GM18870 (cell line): Measurements from ENCODE around the gene FRS3.

ENCODE experiments used
- ATAC-seq: cut with Tn5 transposase; IDR thresholded peaks from one replicate; pipeline ENCODE4 v1.9.1; 2021; ENCODE audit warnings: moderate library complexity; ENCODE audit not compliant: unreplicated experiment

Gene FRS3

DNA sequence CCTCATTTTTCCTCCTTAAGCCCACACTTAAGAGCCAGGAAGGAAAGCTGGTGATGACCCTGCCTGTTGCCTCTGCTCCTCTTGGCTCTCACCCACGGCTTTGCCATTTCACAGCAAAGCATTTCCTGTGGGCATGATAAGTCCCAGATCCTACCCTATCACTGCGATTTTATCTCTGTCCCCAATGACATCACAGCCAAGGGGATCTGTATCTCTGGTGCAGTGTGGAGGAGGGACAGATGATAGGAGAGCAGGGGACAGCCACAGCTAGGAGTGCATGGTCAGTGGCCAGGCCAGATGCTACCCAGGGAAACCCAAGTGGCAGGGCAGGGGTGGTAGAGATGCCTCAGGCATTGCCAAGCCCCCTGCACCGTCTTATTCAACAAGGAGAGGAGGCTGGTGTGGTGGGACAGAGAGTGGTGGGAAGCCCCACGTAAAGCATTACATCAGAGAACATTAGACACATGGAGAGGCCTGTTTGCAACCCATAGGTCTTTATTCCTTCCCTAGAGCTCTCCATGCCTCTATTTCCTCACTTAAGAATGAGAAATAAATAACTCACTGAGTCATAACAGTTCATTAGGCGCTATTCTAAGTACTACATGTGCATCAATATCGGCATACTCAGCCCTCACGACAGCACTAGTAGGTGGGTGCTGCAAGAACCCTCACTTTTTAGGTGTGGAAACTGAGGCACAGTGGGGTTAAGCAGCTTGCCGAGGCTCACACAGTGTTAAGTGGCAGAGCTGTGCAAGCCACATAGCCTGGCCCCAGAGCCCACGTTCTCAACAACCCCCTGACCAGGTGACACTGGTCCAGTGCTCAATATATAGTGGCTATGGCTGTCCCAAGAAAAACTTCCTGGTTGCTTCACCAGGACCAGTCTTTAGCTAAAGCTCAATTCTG is 48.9 kb downstream of the FRS3 start:
- ATAC-seq = no peak

DNA sequence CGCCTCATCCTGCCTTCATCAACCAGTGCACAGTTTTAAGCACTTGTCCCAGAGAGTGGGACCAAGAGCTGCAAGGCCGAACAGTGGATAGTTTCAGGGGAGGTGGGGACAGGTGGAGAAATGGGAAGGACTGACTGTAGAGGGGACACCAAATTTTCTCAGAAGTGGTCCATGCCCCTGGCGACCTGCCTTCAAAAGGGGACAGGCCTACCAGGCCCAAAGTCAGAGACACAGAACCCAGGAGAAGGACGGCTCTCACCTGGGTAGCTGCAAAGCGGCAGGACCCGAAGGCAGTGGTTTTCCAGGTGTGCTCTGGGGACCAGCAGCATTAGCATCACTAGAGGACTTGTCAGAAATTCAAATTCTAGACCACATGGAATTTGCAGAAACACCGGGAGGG is 50.1 kb downstream of the FRS3 start:
- no peak for ATAC-seq

DNA sequence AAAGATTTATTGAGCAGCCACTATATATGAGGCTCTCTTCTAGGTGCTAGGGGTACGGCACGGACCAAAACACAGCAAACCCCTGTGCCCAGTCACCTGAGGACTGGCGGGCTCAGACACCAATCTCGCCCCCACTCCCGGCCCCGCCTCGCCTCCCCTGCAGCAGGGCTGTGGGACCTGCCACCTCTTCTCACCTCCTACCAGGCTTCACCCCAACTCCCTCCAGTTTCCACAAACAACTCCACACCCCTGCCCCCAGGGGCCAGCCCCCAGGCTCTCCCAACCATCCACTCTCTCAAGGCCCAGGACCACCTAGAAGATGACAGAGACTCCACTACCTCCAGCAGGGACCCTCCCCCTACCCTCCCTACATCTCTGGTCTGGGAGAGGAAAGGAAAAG is 50.7 kb downstream of the FRS3 start:
- ATAC-seq = no peak

DNA sequence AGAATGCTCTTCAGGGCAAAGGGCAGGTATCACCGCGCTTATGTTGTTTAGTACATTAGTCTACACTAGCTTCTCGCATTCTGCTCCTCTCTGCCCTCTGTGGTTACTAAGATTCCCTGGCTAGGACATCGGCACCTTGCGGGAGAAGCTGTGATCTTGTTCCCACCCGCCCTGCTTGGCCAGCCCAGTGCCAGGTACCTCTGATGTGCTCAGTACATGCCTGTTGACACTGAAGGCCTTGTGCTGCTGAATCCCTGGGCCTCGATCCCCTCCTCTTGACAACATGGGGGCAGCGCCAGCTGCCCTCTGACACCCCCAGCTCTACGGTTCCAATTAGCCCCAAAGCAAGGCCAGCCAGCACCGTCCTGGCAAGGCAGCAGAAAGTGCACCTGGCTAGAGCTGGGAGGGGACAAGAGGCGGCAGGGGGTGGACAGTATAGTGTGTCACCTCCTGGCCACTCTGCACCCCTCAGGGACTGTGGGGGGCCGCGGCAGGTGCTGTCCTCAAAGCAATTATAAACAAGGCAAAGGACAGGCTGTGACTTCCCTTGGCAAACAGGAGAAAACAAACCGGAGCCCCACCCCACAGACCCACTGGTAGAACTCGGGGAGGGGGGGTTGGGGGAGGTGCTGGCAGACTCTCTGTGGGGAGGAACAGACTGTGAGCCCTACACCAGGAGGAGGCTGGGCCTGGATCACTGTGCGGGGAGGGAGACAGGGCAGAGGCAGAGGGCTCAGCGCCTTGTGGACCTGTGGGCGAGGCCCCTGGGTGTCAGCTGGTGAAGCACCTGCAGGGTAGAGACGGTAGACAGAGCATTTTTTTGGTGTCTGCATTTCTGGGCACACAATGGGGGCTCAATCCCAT is 51.4 kb downstream of the FRS3 start:
- ATAC-seq = no peak

DNA sequence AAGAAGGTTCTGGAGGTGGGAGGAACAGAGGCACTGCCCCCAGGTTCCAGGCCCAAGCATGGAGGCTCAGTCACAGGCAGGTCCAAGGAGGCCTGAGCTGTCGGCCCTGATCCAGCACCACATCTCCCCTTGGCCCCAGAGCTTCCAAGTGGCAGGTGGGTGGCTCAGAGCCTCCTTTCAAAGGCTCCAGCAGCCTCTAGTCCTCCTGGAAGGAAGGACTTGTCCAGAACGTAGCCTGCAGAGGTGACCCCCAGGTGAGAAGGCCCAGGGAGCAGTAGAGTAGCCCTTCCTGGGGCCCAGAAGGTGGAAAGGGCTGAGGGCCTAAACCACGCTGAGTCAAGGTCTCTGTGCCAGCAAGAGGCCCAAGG is 52.0 kb downstream of the FRS3 start:
- no peak for ATAC-seq

DNA sequence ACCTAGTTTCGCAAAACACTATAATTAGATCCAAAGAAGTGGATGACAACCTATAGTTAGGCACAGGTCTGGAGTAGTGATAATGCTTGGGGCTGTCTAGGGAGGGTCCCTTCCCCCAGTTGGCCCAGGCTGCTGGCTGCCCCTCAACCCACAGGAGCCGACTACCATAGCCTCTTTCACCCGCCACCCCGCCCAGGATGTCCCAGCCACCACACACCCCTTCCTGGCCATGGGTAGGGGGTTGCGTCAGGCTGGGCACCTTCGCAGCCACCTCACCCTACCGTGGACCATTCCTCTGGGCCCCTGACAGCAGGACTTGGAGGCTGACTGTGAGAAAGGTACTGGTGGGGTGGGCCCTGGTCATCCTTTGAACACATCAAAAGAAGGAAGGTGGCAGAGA is 52.8 kb downstream of the FRS3 start:
- no peak for ATAC-seq

DNA sequence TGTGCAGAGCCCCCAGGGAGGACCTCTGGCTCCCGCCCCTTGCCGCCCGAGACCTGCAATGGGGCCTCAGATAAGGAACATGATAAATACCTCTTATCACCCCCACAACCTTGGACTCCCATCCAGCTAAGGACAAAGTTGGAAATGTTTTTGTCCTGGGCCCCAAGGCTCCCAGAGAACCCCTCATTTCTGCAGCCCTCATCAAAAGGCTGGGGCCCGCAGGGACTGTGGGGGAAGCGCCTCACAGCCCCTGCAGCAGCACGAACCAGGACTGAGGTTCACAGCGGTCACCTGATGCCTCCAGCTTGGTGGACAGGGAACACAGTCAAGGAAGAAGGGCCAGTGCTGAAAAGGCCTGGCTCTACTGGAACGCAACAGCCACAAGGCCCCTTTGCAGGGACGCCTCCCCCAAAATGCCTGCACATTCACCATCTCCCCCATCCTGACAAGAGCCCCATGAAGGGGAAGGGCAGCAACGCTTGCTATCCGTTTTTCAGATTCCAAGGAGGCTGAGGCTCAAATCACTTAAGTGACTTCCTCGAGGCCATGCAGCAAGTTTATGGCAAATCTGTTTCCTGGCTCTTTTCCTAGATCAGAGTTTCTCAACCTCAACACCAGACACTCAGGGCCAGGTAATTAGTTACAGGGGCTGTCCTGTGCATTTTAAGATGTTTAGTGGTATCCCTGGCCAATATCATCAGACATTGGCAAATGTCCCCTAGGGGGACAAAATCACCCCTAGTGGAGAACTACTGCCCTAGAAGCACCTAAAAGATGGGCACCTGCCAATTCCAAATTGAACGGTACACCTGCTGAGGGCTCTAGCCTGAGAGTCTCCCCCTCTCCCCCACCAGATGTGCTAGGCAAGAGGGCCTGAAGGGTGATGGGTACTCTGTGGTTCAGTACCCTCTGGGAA is 54.9 kb downstream of the FRS3 start:
- no peak for ATAC-seq

DNA sequence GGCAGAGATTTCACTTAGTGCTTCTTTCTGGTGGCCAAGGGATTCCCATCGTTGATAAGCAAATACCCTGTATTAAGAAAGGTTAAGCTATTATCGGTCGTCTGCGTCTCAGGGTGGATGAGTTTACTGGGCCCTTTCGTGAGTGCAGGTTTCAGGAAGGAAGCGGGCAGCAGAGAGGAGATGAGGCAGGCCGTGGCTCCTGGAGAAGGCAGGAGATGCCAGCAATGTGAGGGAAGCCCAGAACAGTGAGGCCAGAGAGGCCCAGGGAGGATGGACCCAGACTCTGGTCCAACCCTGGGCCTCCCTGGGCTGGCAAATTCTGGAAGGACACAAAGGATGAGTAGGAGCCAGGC is 55.5 kb downstream of the FRS3 start:
- no peak for ATAC-seq

DNA sequence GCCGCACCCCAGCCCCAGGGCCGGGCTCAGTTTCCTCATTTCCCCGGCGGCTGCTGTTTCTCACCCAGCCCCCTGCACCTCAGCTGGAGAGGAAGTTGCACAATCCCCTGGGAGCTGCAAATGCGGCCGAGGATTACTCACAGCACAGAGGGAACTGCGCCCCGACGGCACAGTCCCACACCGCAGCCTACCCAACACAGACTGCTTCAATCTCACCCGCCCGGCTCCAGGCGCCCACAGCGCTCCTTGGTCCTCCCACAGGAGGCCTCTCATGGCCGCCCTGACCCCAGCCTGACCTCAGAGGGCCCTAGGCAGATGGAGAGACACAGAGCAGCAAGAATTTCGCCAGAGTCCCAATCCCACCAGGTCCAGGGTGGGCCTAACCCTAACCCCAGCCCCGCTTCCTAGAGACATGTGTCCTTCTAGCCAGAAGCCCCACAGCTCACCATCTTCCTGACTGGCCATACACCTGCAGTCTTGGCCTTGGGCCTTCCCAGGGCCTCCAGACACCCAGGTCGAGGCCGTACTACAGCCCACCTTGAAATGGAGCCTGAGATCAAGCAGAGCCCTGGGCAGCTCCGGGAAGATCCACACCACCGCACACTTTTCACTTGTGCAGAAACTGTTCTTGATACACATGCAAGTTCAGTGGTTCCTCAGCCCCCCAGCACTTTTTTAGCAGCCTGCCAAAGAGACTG is 56.0 kb downstream of the FRS3 start:
- peak; percentile 51 for ATAC-seq

DNA sequence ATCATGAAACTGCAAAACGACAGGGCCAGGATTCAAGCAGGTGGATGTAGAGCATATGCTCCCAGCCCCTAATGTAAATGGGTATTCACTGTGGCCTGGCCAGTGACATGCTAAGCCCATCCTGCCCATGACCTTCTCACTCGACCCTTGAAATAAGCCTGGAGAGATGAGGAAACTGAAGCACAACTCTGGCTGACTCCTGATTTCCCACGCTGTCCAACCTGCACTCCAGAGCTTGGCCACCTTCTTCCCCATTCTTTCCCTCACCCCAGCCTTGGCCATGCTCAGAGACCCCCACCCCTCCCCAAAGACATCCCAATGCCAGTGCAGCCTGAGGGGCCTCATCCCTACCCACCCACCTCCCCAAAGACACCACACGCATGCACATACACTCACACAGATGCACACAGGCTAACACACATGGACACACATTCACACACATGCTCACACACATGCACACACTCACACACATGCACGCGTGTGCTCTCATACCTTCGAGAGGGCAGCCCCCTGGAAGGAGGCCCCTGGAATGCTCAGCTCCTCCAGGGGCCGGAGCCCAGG is 56.7 kb downstream of the FRS3 start:
- ATAC-seq = no peak

DNA sequence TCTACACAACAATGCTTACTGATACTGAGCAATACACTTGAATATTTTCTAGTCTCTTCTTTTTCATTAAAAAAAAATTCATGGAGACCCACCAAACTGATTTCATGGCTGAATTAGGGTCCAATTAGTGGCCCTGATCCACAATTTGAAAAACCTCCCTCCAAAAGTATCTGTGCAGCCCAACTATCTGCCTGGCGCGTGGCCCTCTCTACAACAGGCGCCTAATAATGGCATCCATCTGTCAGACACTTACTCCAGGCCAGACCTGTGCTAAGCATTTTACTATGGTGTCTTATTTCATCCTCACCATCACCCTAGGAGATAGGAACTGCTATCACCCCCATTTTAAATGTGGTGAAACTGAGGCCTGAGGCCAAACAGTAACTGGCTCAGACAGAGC is 58.3 kb downstream of the FRS3 start:
- no peak for ATAC-seq

DNA sequence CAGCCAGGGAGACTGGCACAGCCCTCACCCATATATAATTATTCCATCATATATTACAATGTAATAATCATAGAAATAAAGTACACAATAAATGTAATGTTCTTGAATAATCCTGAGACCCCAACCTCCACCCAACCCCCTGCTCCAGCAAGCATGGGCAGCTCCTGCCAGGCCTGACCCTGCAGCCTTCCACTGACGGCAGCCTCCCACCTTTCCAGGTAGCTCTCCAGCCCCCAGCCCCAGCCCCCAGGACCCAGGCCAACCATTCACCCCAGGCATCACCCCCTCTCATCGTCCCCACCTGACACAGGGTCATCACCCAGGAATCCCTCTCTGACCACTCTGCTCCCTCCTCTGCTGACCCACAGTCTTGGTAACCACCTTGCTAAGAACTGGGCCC is 58.9 kb downstream of the FRS3 start:
- ATAC-seq = no peak

DNA sequence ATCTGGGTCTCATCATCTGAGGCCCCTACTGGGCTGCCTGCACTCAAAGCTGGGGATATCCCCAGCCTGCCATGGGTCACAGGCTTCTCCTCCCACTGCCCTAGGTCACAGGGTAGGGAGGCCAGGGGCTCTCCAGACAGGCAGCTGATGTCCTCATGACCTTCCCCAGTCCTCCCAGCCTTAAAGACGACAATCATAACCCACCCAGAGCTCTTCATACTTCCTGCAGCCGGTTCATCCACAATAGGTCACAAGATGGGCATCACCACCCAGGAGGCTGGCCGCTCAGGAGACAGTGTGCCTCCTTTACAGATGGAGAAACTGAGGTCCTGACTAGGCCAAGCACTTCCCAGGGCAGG is 59.5 kb downstream of the FRS3 start:
- ATAC-seq = no peak
